DOHH2 (cell line): ENCODE measurements around the gene LVRN.

Experiments used
- H3F3A ChIP-seq: fragments of 200-600 bp; sonication (generic), shearing (Covaris generic); 2 replicates; pipeline ENCODE4 v1.6.0; 2016; ENCODE audit warnings: antibody characterized with exemption, mild to moderate bottlenecking; ENCODE audit not compliant: control insufficient read depth, insufficient read depth
- H3K27ac ChIP-seq: fragments of 200-600 bp; sonication (generic); 2 replicates; pipeline ENCODE4 v1.5.1; 2014; ENCODE audit warnings: low read depth, mild to moderate bottlenecking, low read length, moderate library complexity
- H3K27me3 ChIP-seq: fragments of 200-600 bp; sonication (generic); 2 replicates; pipeline ENCODE4 v1.6.1; 2014; ENCODE audit warnings: mild to moderate bottlenecking, low read length, mixed read lengths; ENCODE audit not compliant: control insufficient read depth
- H3K36me3 ChIP-seq: fragments of 200-600 bp; sonication (generic); 2 replicates; pipeline ENCODE4 v1.6.1; 2014; ENCODE audit warnings: mild to moderate bottlenecking, low read length, moderate library complexity, mixed read lengths; ENCODE audit not compliant: control insufficient read depth
- H3K4me1 ChIP-seq: fragments of 200-600 bp; sonication (generic); 2 replicates; pipeline ENCODE4 v1.6.1; 2014; ENCODE audit warnings: mild to moderate bottlenecking, low read length, mixed read lengths; ENCODE audit not compliant: control insufficient read depth
- H3K4me2 ChIP-seq: fragments of 200-600 bp; sonication (generic); 2 replicates; pipeline ENCODE4 v1.6.0; 2014; ENCODE audit warnings: mild to moderate bottlenecking, low read length, moderate library complexity
- H3K4me3 ChIP-seq: fragments of 200-600 bp; sonication (generic); 2 replicates; pipeline ENCODE4 v1.5.1; 2014; ENCODE audit warnings: mild to moderate bottlenecking, low read length, mixed read lengths
- H3K79me2 ChIP-seq: fragments of 200-600 bp; sonication (generic); 2 replicates; pipeline ENCODE4 v1.6.1; 2014; ENCODE audit warnings: mild to moderate bottlenecking, low read length, mixed read lengths; ENCODE audit not compliant: control insufficient read depth
- H3K9me2 ChIP-seq: fragments of 200-600 bp; sonication (generic); replicated peaks from 2 replicates; pipeline ENCODE4 v1.6.1; 2014; ENCODE audit warnings: mild to moderate bottlenecking, low read length, mixed read lengths; ENCODE audit not compliant: control insufficient read depth
- H3K9me3 ChIP-seq: fragments of 200-600 bp; sonication (generic); 2 replicates; pipeline ENCODE4 v1.6.1; 2014; ENCODE audit warnings: antibody characterized with exemption, low read length, mixed read lengths; ENCODE audit not compliant: control insufficient read depth, insufficient read depth
- H4K20me1 ChIP-seq: fragments of 200-600 bp; sonication (generic); 2 replicates; pipeline ENCODE4 v1.6.0; 2014; ENCODE audit warnings: low read depth, mild to moderate bottlenecking, antibody characterized with exemption, low read length, moderate library complexity; ENCODE audit not compliant: control insufficient read depth, insufficient read depth
- CTCF ChIP-seq: fragments of 200-600 bp; sonication (generic); IDR thresholded peaks from one replicate; pipeline ENCODE4 v1.5.1; 2014; ENCODE audit warnings: antibody characterized with exemption, mild to moderate bottlenecking, low read depth, low read length; ENCODE audit not compliant: poor library complexity, severe bottlenecking
- EZH2phosphoT487 ChIP-seq: fragments of 200-600 bp; sonication (generic); IDR thresholded peaks from 2 replicates; pipeline ENCODE4 v1.6.1; 2017; ENCODE audit warnings: borderline replicate concordance, mild to moderate bottlenecking, antibody characterized with exemption, low read length, moderate library complexity, mixed read lengths

LVRN gene

DNA sequence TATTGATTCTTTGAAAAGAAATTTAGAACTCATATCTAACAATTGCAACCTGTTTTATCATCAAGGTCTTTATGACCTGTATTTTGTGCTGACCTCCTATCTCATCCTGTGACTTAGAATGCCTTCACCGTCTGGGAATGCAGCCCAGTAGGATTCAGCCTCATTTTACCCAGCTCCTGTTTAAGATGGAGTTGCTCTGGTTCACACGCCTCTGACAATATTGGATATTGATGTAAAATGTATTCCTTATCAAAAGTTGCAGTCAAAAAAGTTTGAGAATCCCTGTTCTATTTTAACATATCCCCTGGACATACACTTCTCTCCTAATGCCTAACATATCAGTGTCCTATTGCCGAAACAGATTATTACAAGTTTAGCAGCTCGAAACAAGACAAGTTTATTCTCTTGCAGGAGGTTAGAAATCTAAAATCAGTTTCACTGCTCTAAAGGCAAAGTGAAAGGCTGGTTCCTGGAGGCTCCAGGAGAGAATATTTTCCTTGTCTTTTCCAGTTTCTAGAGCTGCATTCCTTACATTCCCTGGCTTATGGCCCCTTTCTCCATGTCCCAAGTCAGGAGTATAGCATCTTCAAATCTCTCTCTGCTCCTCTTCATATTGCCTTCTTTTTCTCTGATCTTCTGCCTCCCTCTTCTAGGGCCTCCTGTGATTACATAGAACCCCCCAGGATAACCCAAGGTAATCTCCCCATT, 31.5 kb upstream of the LVRN start:
- Histone ChIP-seq H3K27ac (no peak overlapping the region), H3K4me3 (no peak overlapping the region), H3K4me1 (peaks cover 5% of the 10 kb centered on the region; the same call in 1 of the 2 replicates), H3K27me3 (no peaks in the 10 kb centered on the region), H3K79me2 (no peaks in the 10 kb centered on the region), H3K9me3 (no peaks in the 10 kb centered on the region), H4K20me1 (no peaks in the 10 kb centered on the region), H3F3A (no peaks in the 10 kb centered on the region), H3K4me2 (no peak overlapping the region), H3K9me2 (no peaks in the 10 kb centered on the region), H3K36me3 (no peaks in the 10 kb centered on the region)
- TF ChIP-seq EZH2phosphoT487 (no peak), CTCF (no peak)

DNA sequence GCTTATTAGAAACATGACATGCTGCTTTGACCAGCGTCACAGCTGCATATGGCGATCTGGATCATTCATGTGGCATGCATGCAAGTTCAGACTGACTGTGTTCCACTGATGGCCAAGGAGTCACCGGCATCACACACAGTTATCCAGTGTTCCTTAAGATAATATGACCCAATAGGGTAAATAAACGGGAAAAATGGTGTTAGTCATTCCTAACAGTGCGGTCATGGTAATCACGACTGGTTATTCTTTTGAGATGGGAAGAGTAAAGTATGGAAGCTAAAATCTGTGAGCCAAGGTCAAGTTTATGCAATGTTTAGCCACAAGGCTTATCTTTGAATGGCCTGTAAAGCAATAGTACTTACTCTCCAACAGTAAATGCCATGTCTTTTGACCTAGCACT, 29.3 kb upstream of the LVRN start:
- Histone ChIP-seq H3K9me3 (no peaks in the 10 kb centered on the region), H3K9me2 (no peaks in the 10 kb centered on the region), H3K36me3 (no peaks in the 10 kb centered on the region), H4K20me1 (no peaks in the 10 kb centered on the region), H3K4me3 (no peak overlapping the region), H3K4me1 (no peaks in the 10 kb centered on the region), H3F3A (no peaks in the 10 kb centered on the region), H3K4me2 (no peak overlapping the region), H3K27me3 (no peaks in the 10 kb centered on the region), H3K27ac (no peak overlapping the region), H3K79me2 (no peaks in the 10 kb centered on the region)
- no peak for TF ChIP-seq EZH2phosphoT487
- TF ChIP-seq CTCF = no peak

GRCh38 chr5:115934388-115934974, 27.8 kb upstream of the LVRN start:
- Histone ChIP-seq H3K79me2 (no peaks in the 10 kb centered on the region), H3F3A (no peaks in the 10 kb centered on the region), H3K9me3 (no peaks in the 10 kb centered on the region), H3K4me2 (no peak overlapping the region), H3K4me1 (peaks cover 3% of the 10 kb centered on the region), H3K36me3 (no peaks in the 10 kb centered on the region), H3K27ac (no peak overlapping the region), H3K27me3 (no peaks in the 10 kb centered on the region), H4K20me1 (no peaks in the 10 kb centered on the region), H3K9me2 (no peaks in the 10 kb centered on the region), H3K4me3 (no peak overlapping the region)
- TF ChIP-seq CTCF = no peak
- no peak for TF ChIP-seq EZH2phosphoT487
